Measurements from ENCODE around the gene MTHFR.

MTHFR gene

DNA sequence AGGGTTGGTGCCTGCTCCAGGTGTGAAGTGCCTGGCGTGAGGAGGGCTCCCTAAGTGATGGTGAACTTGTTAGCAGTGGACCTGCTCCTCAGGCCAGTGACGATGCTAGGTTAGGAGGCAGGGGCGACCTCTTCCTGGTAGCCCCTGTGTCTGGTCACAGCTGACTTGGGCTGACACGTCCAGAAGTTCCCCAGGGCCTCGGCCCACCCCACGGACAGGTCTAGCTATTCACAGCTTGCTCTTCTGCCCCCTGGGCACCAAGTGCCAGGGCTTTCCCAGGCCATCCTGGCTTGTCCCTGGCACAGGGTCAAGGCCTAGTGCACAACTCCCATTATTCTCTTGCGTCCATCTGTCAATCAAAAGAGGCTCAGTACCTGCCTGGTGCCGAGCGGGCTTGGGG is 54.7 kb downstream of the MTHFR start:
- DNase-seq, result no peak

DNA sequence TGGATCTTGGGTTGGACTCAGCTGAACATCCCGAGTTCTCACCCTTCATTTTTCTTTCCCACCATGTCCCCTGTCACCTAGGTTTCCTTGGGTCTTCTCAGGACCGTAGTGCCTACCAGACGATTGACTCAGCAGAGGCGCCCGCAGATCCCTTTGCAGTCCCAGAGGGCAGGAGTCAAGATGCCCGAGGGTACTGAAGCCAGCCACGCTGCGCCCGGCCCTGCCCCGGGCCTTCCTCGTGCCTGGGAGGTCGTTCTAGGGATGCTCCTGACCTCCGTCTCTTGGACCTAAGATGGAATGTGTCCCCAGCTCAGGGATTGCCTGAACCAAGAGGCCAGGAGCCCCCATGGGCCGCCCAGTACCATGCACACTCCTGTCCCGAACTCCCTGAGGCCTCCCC is 55.8 kb downstream of the MTHFR start:
- DNase-seq, result no peak

- peak; percentile 66 for DNase-seq
Measured at GRCh38 chr1:11749203-11749689, 56.5 kb downstream of the MTHFR start.

- DNase-seq, result no peak
Measured at GRCh38 chr1:11748294-11749202, 57.2 kb downstream of the MTHFR start.

DNA sequence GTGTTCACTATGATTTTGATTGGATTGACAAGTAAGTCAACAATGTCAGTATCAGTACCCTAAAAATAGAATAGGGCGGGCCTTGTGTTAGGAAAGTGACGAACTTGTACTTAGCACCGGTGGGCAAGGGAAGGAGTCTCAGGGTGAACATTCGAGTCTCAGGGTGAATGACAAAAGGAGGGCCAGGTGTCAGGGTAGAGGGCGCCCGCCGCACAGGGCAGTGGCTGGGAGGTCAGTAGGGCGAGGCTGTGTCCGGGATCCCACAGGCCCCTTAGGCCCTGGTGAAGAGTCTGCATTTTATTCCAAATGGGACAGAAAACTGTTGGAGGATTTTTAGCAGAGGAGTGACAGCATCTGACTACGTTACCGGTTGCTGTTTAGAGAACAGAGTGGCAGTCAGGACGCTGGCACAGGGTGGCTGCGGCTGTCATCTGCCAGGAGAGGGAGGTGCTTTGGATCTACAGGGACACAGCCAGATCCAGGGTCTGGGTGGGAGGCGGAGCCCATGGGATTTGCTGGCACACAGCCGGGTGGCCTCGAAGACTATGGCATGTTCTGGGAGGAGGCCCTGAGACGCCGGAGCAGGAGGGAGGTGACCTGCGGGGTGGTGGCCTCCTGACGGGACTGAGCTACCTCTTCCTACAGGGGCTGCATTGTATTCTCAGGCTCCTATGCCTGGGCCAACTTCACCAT is 58.8 kb downstream of the MTHFR start:
- DNase-seq, result no peak

DNA sequence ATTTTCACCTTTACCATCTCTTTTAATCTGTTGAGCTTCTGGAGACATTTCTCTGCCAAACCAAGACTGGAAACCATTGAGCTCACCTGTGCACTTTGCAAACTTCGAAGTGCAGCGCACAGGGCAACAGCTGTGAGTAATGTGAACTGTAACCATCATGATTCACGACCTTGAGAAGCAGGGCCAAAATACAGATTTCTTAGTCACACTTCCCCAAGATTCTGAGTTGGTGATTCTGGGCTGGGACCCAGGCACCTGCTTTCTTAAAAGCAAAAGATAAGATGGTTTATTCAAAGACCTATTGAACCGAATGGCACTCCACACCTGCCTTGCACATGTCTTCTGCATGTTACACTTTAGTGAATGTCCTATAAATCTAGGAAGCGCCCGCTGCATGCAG is 59.7 kb downstream of the MTHFR start:
- no peak for DNase-seq

DNA sequence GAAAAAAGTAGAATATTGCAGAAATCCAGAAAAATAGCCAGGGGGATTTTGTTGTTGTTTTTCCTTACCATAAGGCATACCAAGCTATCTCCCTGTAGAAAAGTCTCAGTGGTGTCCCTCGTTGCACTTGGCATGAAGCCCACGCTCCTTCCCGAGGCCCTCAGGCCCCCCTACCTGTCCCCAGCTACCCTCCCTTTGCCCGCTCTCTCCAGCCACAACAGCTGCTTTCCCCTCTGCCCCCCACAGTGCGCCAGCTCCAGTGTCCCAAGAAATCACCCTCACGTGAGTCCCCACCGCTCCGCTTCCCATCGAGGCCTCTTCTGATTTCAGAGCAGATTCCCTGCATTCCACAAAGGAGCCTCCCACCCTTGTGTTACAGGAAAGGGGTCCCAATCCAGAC is 61.5 kb downstream of the MTHFR start:
- no peak for DNase-seq

DNA sequence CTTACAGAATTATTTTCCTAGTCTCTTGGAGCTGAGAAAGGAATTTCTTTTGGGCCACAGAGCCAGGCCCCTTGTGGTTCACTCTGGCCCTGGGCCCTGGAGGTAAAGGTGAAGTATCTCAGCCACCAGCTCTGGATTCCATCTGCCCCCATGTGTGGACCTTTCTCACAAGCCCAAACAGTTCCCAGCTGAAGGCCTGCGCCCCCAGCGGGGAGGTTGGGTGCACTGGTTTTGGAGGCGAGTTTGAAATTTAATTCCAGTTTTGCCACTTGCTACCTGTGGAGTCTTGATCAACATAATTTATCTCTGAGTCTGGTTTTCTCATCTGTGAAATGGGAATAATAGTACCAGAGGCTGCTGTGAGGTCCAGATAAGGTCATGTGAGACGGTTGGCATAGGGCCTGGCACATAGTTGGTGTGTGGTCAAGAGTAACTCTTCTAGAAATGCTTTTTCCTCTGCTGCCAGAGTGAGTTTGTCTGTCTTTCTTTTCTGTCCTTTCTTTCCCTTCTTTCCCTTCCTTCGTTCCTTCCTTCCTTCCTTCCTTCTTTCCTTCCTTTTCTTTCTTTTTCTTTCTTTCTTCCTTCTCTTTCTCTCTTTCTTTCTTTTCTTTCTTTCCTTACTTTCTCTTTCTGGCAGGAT is 63.7 kb downstream of the MTHFR start:
- DNase-seq, result no peak

DNA sequence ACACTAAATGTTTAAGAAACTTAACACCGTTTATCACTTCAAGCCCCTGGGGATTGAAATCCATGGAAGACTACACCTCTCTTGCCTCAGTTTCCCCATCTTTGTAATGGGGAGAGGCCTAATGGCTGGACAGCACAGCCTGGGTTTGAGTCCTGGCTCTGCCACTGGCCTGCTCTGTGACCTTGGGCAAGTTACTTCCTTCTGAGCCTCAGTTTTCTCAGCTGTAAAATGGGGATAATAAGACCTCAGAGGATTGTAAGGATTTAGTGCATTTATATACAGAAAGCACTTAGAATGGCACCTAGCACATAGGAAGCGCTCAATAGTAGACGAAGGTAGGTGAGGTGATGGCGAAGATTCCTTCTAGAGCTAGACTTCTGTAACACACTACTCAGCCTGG is 64.3 kb downstream of the MTHFR start:
- no peak for DNase-seq

DNA sequence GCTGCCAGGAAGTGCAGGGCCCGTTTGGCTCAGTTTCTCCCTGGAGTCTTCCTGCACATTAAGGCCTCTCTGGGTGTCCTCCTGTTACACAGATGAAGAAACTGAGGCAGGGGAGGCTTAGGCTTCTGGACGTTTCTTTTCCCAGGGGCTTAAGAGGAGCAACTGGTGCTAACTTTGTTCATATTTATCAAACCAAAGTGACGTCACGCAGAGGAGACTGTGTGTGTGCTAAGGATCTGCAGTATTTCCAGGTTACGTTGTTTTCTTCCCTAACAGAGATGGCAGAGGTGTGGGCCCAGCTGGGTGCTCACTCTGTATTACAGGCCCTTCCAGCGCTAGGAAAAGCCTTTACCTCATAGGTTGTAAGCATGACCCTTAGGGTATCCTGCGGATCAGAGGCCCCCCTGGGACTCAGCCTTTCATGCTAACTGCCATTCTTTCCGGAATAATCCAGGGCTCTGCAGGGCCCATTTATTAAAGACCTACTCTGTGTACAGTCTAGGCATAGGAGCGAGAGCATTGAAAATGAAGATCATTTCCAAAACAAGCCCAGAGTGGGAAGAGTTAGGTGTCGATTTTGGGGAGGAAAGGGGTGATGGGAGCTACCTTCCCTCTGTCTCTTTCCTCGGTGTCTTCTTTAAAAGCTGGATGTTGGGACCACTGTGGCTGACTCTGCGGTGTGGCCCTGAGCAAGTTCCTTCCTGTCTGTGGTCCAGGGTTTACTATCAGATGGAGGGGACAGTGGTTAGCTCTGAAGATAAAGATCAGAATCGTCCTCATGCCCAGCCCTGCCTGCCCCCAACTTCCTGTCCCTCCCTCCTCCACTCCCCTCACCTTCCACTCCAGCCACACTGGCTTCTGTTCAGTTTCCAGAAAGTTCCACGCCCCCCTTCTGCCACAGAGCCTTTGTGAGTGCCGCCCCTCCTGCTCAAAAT is 65.2 kb downstream of the MTHFR start:
- DNase-seq, result no peak

DNA sequence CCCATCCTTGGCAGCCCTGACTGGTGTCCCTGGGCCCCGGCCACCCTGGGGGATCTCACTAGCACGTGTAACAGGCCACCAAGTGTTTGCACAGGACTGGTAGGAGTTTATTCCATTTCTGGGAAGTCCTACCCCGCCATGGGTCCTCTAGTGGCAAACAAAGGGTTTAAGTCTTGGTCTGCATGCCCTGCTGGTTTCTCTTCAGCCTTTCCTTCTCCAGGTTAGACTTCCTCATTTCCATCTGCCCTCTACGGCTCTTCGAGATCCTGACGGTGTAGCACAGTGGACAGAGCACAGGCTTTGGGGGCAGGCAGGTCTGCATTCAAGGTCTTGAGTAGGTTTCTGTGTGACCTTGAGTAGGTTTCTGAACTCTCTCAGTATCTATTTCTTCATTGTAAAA is 67.0 kb downstream of the MTHFR start:
- no peak for DNase-seq

- no peak for DNase-seq
Measured at GRCh38 chr1:11738096-11738495, 67.7 kb downstream of the MTHFR start.

DNA sequence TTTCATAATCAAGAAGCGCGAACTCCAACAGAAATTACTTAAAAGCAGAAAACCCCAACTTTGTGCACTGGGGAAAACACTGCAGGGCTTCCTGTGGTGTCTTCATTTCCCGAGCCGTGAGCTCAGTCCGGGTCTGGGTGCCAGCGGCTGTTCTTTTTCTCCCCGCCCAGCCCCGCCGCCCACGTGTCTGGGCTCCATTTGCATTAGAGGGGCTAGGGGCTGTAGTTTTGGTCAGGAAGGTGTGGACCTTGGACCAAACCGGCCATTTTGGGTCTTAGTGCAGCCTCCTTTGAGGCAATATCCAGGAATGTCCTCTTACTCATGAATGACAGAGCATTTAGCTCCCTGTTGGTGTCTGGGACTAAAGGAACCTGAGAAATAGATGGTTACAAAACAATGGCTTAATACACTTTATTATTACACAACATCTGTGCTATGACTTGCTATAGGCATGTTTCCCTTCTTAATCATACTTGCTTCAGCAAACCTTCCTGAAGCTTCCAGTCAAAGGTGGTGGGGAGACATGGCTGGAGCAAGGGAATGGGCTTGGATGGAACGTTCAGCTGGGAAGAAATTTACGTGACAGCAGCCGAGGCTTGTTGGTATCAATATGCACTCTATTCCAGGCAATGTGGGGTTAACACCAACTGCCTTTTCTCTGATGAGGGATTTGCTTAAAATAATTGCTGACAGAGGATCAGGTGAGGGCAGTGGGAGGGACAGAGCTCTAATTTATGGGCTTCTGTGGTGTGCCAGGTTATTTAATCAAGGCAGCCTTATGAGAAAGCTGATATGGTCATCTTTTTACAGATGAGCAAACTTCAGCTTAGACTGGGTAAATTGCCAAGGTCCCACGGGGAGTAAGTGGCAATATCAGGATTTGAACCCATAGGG is 68.8 kb downstream of the MTHFR start:
- DNase-seq, result no peak

DNA sequence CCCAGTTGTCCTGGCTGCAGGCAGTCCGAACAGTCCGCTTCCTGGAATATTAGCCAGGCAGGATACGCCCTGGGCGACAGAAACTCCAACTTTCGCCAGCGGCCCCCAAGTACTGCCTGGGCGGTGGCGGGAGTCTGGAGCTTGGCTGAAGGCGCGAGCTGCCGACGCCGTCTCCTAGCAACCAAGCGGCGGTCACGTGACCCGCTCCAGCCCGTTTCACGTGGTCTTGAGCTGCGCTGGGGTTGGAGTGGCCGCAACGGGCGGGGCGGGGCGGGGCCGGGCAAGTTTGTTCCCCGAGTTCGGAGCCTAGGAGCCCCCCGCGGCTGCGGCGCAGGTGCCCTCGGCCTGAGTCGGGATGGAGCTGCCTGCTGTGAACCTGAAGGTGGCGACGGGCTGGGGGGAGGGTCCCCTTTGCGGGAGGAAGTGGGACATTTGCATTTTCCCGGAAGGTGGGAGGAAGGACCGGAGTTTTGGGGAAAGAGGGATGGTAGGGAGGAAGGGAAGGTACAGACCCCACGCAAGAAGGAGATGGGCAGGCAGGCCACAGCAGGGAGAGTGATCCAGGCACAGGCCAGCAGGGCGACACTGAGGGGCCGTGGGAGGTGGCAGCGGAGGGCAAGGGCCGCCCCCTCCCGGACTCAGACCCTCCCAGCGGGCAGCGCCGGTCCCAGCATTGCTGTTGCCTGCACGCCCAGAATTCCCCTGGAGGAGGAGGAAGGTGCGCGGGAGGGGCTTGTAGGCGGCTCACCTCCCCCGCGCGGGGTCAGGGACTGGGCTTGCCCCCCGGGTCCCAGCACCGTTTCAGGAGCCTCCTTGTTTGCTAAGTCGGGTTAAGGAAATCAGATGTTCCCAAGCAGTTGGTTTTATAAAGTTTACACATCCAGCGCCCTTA is 69.7 kb downstream of the MTHFR start, which contains the start of gene AGTRAP:
AGTRAP (plus strand) TSS at position 283 of the 892 bp plus-strand sequence; CDS start at position 356, 73 bp downstream.
- peak; percentile 93 for DNase-seq

Data from activated CD8-positive, alpha-beta memory T cell treated with anti-CD3 and anti-CD28 coated beads, Interleukin-2, amount 50 U/mL, for 48 hours (primary cell).